Keratinocyte (primary cell): ENCODE measurements around the gene ITIH4. TPM values are rescaled to one million over a fixed set of nuclear protein-coding genes. Genes with fewer than 3 reads are reported as not detected.

Source experiments
- DNase-seq: peaks from one replicate; pipeline ENCODE4 v3.0.0-alpha.2; 2011; ENCODE audit warnings: low read depth, missing footprints, low spot score
- FAIRE-seq: peaks from 2 replicates; lab custom pipeline; 2011; peaks lifted over from hg19 to GRCh38; lab: Jason Lieb, UNC
- H2AFZ ChIP-seq: 2 replicates; pipeline ENCODE4 v1.6.0; 2012; ENCODE audit warnings: low read length, control low read depth, inconsistent platforms; ENCODE audit not compliant: control insufficient read depth
- H3K27ac ChIP-seq: 2 replicates; pipeline ENCODE4 v1.5.1; 2011; ENCODE audit warnings: low read length; ENCODE audit not compliant: control insufficient read depth, insufficient read depth
- H3K27me3 ChIP-seq: 3 replicates; pipeline ENCODE4 v1.6.0; 2011; ENCODE audit warnings: low read length; ENCODE audit not compliant: control insufficient read depth, insufficient read depth; ENCODE audit errors: extremely low read depth
- H3K36me3 ChIP-seq, 2 experiments: 2 replicates in 1 of 2; 3 replicates in 1 of 2; pipeline ENCODE4 v1.5.1; 2011; ENCODE audit warnings: low read length in 2 of 2, mild to moderate bottlenecking in 1 of 2; ENCODE audit not compliant: control insufficient read depth in 2 of 2, insufficient read depth in 2 of 2; ENCODE audit errors: extremely low read depth in 1 of 2
- H3K4me1 ChIP-seq: 3 replicates; pipeline ENCODE4 v1.5.1; 2011; ENCODE audit warnings: low read length; ENCODE audit not compliant: control insufficient read depth, insufficient read depth; ENCODE audit errors: extremely low read depth
- H3K4me2 ChIP-seq: 3 replicates; pipeline ENCODE4 v1.6.0; 2011; ENCODE audit warnings: low read depth, low read length; ENCODE audit not compliant: control insufficient read depth, insufficient read depth; ENCODE audit errors: extremely low read depth
- H3K4me3 ChIP-seq, 3 experiments: fragments of 200-600 bp in 1 of 3; sonication (generic) in 1 of 3; 2 replicates in 2 of 3; 3 replicates in 1 of 3; pipeline ENCODE4 v1.5.1; 2011 to 2016; ENCODE audit warnings: low read length in 3 of 3, mild to moderate bottlenecking in 3 of 3, control low read depth in 2 of 3, inconsistent platforms in 1 of 3, low read depth in 1 of 3, mixed read lengths in 1 of 3, mixed run types in 1 of 3, moderate library complexity in 1 of 3; ENCODE audit not compliant: control insufficient read depth in 2 of 3, insufficient read depth in 2 of 3; ENCODE audit errors: extremely low read depth in 1 of 3
- H3K79me2 ChIP-seq: 2 replicates; pipeline ENCODE4 v1.6.0; 2012; ENCODE audit warnings: low read length; ENCODE audit not compliant: control insufficient read depth, insufficient read depth
- H3K9ac ChIP-seq: 3 replicates; pipeline ENCODE4 v1.6.0; 2011; ENCODE audit warnings: low read length; ENCODE audit not compliant: control insufficient read depth, insufficient read depth; ENCODE audit errors: extremely low read depth
- H3K9me1 ChIP-seq: 3 replicates; pipeline ENCODE4 v1.6.0; 2011; ENCODE audit warnings: low read length; ENCODE audit not compliant: control insufficient read depth, insufficient read depth; ENCODE audit errors: extremely low read depth
- H3K9me3 ChIP-seq: 2 replicates; pipeline ENCODE4 v1.5.1; 2012; ENCODE audit warnings: low read depth, low read length; ENCODE audit not compliant: control insufficient read depth
- H4K20me1 ChIP-seq: 3 replicates; pipeline ENCODE4 v1.6.0; 2011; ENCODE audit warnings: low read length; ENCODE audit not compliant: control insufficient read depth, insufficient read depth; ENCODE audit errors: extremely low read depth
- CTCF ChIP-seq, 3 experiments: IDR thresholded peaks in 1 of 3; conservative IDR thresholded peaks in 1 of 3; optimal IDR thresholded peaks in 1 of 3; 2 replicates in 2 of 3; 3 replicates in 1 of 3; pipeline versions ENCODE3 to v1.5.1; 2011; ENCODE audit warnings: low read length in 3 of 3, mild to moderate bottlenecking in 3 of 3, moderate library complexity in 2 of 3, control low read depth in 1 of 3, inconsistent platforms in 1 of 3; ENCODE audit not compliant: insufficient read depth in 2 of 3; ENCODE audit errors: extremely low read depth in 1 of 3
- EZH2 ChIP-seq: IDR thresholded peaks from one replicate; pipeline ENCODE4 v1.6.1; 2012; ENCODE audit warnings: inconsistent platforms, mild to moderate bottlenecking, low read length, moderate library complexity
- dilution Hi-C: fragments of 300-500 bp; cut with MboI; formaldehyde crosslinking; loops from one replicate; pipeline ENCODE4 v1.7.0; 2020; ENCODE audit warnings: low sequenced_read_pairs; ENCODE audit not compliant: extremely low pct_ligation_motif_present
- polyA plus RNA-seq, 5 experiments: library from polyadenylated mRNA; depleted of rRNA in 3 of 5; stranded (reverse) in 3 of 5; stranded (forward) in 1 of 5; unstranded in 1 of 5; fragments of >200 nt; gene quantifications; 1 replicate in 1 of 5; 2 replicates in 3 of 5; 3 replicates in 1 of 5; pipeline versions ENCODE4 v1.2.1 to v1.2.3, GENCODE V29; 2011 to 2012; ENCODE audit warnings: missing spikeins in 2 of 5, low read depth in 1 of 5, low replicate concordance in 1 of 5

ITIH4 gene
- polyA plus RNA-seq, 1 donor (not counting 4 experiments of a cell fraction or from before 2014, with no cell fraction given) = 1.4 TPM

DNA sequence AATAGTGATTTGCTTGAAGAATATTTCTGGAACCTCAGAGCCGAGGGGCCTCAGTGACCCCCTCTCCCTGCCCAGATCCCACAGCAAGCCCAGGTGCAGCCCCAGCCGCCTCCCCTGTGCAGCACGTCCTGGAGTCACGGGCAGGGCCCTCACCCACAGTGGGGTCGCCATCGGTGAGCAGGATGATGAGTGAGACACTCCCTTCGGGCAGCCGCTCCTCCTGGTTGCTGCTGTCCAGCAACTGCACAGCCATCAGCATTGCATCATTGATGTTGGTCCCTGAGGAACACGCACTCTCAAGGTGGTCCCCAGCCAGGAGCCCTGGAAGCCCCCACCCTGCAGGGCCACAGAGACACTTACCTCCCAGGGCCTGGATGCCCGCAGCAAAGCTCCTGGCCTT lies 6.4 kb downstream of the ITIH4 start:
- H2AFZ ChIP-seq = no peak overlapping the region
- dilution Hi-C loops = no loop called here
- no peak for DNase-seq
- no peaks in the 10 kb centered on the region for H3K27me3 ChIP-seq
- H3K36me3 ChIP-seq = no peaks in the 10 kb centered on the region
- no peak overlapping the region for H3K4me3 ChIP-seq
- no peak overlapping the region for H3K4me2 ChIP-seq
- TF ChIP-seq EZH2 (no peak), CTCF (optimal IDR thresholded peaks at IDR 0.05 in 1 of 3, IDR thresholded peaks at IDR 0.05 in 1 of 3, conservative IDR thresholded peaks at IDR 0.05 in 1 of 3; ENCODE audit: extremely low read depth in 1 of 3, insufficient read depth in 2 of 3, low read length in 3 of 3) (no peak)
- H3K9me3 ChIP-seq = no peaks in the 10 kb centered on the region
- no peak overlapping the region for H3K27ac ChIP-seq
- H3K9me1 ChIP-seq = no peaks in the 10 kb centered on the region
- no peaks in the 10 kb centered on the region for H3K4me1 ChIP-seq
- no peak overlapping the region for H3K9ac ChIP-seq
- FAIRE-seq = no peak
- H4K20me1 ChIP-seq = no peaks in the 10 kb centered on the region
- no peaks in the 10 kb centered on the region for H3K79me2 ChIP-seq

DNA sequence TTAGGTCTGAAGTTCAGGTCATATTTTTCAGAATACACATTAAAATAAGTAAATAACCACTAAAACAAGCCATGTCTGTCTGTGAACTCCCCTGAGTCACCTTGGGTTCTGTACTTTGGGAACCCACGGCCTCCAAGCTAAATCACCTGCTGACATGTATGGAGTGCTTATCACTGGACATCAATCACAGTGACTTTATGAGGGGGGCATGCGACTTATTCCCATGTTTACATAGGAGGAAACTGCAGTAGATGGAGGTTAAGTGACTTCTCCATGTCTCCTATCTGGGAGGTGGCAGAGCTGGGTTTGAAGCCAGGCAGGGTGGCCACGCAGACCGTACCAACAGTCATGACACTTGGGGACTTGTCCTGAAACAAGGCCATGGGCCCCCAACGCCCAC lies 8.1 kb downstream of the ITIH4 start:
- Histone ChIP-seq H3K9me1 (no peaks in the 10 kb centered on the region), H3K79me2 (no peaks in the 10 kb centered on the region), H2AFZ (no peak overlapping the region), H3K9ac (no peak overlapping the region), H3K27me3 (no peaks in the 10 kb centered on the region), H3K36me3 (no peaks in the 10 kb centered on the region), H3K4me2 (no peak overlapping the region), H3K27ac (no peak overlapping the region), H3K4me1 (no peaks in the 10 kb centered on the region), H4K20me1 (no peaks in the 10 kb centered on the region), H3K4me3 (no peak overlapping the region), H3K9me3 (no peaks in the 10 kb centered on the region)
- TF ChIP-seq CTCF (optimal IDR thresholded peaks at IDR 0.05 in 1 of 3, IDR thresholded peaks at IDR 0.05 in 1 of 3, conservative IDR thresholded peaks at IDR 0.05 in 1 of 3; ENCODE audit: extremely low read depth in 1 of 3, insufficient read depth in 2 of 3, low read length in 3 of 3) (no peak), EZH2 (no peak)
- FAIRE-seq (no peak), DNase-seq (no peak)
- dilution Hi-C loops = no loop called here
